Osteocyte (in vitro differentiated cells): ENCODE data around the gene ADAMTS8. TPM values are rescaled to one million over a fixed set of nuclear protein-coding genes. Genes with fewer than 3 reads are reported as not detected.
A peak's percentile ranks its signal among the peaks of the same experiment; 100 is the strongest.

ENCODE experiments used
- DNase-seq: peaks from one replicate; pipeline ENCODE4 v3.0.0; 2021; ENCODE audit warnings: mixed read lengths; ENCODE audit not compliant: unreplicated experiment; ENCODE audit errors: extremely low spot score
- H3K27ac Mint-ChIP-seq: one replicate; pipeline ENCODE4 v1.8.0; 2021; ENCODE audit warnings: mild to moderate bottlenecking, mixed read lengths; ENCODE audit not compliant: unreplicated experiment
- H3K27me3 Mint-ChIP-seq: one replicate; pipeline ENCODE4 v1.8.0; 2021; ENCODE audit warnings: mixed read lengths; ENCODE audit not compliant: unreplicated experiment
- H3K36me3 Mint-ChIP-seq: one replicate; pipeline ENCODE4 v1.8.0; 2021; ENCODE audit warnings: mixed read lengths; ENCODE audit not compliant: unreplicated experiment
- H3K4me1 Mint-ChIP-seq: one replicate; pipeline ENCODE4 v1.8.0; 2021; ENCODE audit warnings: mixed read lengths; ENCODE audit not compliant: unreplicated experiment
- H3K4me3 Mint-ChIP-seq: one replicate; pipeline ENCODE4 v1.8.0; 2021; ENCODE audit warnings: mild to moderate bottlenecking, moderate library complexity, mixed read lengths; ENCODE audit not compliant: unreplicated experiment
- H3K9me3 Mint-ChIP-seq: one replicate; pipeline ENCODE4 v1.8.0; 2021; ENCODE audit warnings: mixed read lengths; ENCODE audit not compliant: unreplicated experiment
- total RNA-seq: library from RNA; stranded (reverse); gene quantifications from 2 replicates; pipeline ENCODE4 v1.2.1, GENCODE V29; 2021
- TF ChIP-seq, protein P1 (sequence below): fragments of 200-600 bp; sonication (generic); IDR thresholded peaks from 2 replicates; pipeline ENCODE4 v1.5.0; 2021; ENCODE audit warnings: antibody characterized with exemption, mild to moderate bottlenecking, moderate library complexity

The ADAMTS8 gene
- total RNA-seq, 1 donor from 2014 or later: 0.19 TPM

DNA sequence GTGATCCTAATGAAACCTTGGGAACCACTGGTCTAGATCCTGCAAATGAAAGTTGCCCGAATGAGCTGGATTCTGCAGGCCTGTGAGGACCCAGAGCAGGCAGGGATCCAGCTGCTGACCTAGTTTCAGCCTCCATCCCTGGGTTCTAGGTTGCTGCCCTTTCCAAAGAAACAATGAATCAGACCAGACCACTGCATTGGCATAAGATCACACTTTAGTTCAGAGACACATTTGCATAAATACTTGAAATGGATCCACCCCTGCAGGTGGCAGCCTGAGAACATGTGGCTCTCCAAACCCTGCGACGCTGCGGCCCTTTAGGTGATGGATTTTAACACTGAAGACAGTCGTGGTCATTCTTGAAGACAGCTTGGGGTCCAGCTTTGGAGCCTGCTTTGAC is 23.7 kb downstream of the ADAMTS8 start:
- Mint-ChIP-seq H3K27ac (no peak overlapping the region), H3K27me3 (peaks cover 12% of the 10 kb centered on the region), H3K4me1 (peaks cover 42% of the 10 kb centered on the region), H3K9me3 (no peaks in the 10 kb centered on the region), H3K36me3 (no peaks in the 10 kb centered on the region), H3K4me3 (no peak overlapping the region)
- TF ChIP-seq, protein P1, sequence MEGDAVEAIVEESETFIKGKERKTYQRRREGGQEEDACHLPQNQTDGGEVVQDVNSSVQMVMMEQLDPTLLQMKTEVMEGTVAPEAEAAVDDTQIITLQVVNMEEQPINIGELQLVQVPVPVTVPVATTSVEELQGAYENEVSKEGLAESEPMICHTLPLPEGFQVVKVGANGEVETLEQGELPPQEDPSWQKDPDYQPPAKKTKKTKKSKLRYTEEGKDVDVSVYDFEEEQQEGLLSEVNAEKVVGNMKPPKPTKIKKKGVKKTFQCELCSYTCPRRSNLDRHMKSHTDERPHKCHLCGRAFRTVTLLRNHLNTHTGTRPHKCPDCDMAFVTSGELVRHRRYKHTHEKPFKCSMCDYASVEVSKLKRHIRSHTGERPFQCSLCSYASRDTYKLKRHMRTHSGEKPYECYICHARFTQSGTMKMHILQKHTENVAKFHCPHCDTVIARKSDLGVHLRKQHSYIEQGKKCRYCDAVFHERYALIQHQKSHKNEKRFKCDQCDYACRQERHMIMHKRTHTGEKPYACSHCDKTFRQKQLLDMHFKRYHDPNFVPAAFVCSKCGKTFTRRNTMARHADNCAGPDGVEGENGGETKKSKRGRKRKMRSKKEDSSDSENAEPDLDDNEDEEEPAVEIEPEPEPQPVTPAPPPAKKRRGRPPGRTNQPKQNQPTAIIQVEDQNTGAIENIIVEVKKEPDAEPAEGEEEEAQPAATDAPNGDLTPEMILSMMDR: no peak
- DNase-seq: no peak

DNA sequence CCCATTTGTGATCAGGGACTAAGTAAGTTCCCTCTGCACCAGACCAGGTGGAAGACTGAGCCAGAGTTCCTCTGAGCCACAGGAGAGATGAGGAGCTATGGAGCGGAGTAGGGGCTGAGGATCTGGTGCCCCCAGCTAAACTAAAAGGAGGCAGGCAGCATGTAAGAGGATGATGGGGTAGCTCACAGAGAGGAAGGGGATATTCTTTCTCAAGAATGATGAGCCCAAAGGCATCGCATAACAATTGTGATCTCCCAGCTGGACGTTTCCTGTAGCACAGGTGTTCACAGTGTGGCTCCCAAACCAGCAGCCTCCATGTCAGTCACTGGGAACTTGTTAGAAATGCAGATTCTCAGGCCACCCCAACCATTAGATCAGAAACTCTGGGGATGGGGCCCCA is 24.4 kb downstream of the ADAMTS8 start:
- Mint-ChIP-seq H3K27me3 (peaks cover 9% of the 10 kb centered on the region), H3K4me1 (peaks cover 42% of the 10 kb centered on the region), H3K27ac (peak overlapping the region; percentile 65), H3K36me3 (no peaks in the 10 kb centered on the region), H3K9me3 (no peaks in the 10 kb centered on the region), H3K4me3 (no peak overlapping the region)
- TF ChIP-seq, protein P1: no peak
- no peak for DNase-seq

DNA sequence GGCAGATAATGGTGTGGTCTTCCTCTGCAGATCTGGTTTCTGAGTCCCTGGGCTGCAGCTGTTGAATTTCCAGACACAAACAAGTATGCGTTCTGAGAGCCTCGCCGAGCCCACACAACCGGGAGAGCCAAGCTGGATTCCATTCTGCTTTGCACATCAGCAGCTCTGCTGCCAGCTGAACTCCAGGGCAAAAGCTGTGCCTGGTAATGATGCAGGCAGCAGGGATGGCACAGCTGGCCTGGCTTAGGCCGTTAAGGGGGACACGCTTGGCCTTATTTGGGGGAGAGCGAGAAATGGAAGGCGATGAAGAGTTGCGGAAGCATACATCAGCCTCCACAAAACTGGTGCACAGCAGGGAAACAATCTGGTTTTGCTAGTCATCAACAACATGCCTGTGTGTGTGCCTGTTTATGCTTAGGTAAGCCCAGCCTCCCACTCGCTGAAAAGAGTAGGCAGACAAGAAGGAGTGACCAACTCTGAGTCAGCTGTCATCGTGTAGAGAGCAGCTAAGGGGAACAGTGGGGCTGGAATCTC is 25.1 kb downstream of the ADAMTS8 start:
- H3K27ac Mint-ChIP-seq: peak overlapping the region; percentile 65
- H3K4me1 Mint-ChIP-seq: peaks cover 42% of the 10 kb centered on the region

DNA sequence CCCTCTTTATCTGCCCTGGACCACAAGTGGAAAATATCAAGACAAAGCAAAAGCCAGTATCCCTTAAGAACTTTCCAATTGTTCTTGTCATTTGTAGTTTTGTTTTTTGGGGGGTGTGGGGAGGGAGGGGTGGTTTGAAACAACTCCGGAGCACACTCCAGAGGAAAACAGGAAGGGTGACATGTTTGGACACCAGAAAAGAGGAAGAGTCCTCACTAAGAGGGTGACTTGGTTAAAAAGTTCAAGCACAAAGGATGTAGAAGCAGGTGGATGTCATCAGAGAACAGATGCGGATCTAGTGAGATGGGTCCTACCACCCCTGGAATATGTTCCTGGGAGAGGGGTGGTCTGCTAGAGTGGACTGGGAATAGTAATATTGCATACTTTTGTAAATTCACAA is 25.8 kb downstream of the ADAMTS8 start:
- H3K27ac Mint-ChIP-seq: no peak overlapping the region
- H3K4me3 Mint-ChIP-seq: no peak overlapping the region
- DNase-seq: no peak
- TF ChIP-seq, protein P1: no peak
- no peaks in the 10 kb centered on the region for H3K9me3 Mint-ChIP-seq
- H3K4me1 Mint-ChIP-seq: peaks cover 38% of the 10 kb centered on the region
- H3K27me3 Mint-ChIP-seq: peaks cover 19% of the 10 kb centered on the region
- H3K36me3 Mint-ChIP-seq: no peaks in the 10 kb centered on the region

More for the DNA sequence above, 25.1 kb downstream of the ADAMTS8 start:
- Mint-ChIP-seq H3K9me3 (no peaks in the 10 kb centered on the region), H3K36me3 (no peaks in the 10 kb centered on the region), H3K4me3 (no peak overlapping the region), H3K27me3 (peaks cover 14% of the 10 kb centered on the region)
- DNase-seq: no peak
- TF ChIP-seq, protein P1: no peak

DNA sequence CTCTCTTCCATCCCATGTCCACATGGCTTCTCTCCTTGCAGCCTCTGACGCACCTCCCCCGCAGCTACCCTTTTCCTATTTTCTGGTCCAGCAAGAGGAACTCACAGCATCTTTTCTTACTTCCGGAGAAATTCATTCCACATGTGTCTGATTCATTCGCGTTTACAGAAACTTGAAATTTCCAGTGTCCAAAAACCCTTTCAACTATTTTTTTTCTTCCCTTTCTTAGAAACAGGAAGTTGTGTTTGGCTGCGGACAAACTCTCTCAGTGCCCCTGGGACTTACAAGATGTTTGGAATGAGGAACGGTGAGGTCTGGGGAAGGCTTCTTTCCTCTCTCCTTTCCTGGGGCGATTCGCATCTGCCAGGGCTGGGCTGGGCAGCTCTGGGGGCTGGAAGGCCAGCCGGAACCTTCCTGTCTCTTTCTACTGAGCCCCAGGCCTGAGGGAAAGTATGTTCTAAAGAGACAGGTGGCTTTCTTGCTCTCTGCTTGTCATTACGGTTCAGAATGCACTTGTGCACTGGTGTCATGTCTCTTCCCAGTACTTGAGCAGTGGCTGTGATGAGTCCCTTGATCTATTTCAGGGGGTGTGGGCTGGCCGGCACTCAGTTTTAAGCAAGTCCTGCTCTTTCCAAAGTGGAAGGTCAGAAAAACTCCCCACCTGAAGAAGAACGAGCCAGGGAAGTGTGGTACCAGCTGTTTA is 27.5 kb downstream of the ADAMTS8 start:
- TF ChIP-seq, protein P1: no peak
- Mint-ChIP-seq H3K27ac (peak overlapping the region; percentile 62), H3K36me3 (no peaks in the 10 kb centered on the region), H3K9me3 (no peaks in the 10 kb centered on the region), H3K4me3 (peak overlapping the region; percentile 2), H3K4me1 (peaks cover 38% of the 10 kb centered on the region), H3K27me3 (peaks cover 26% of the 10 kb centered on the region)
- no peak for DNase-seq
